NCI-H748 (cell line): Measurements from ENCODE around the gene CXorf49B.
"Not testable (repeated sequence)": the region's sequence is repeated elsewhere in the genome, so short reads cannot be mapped to it uniquely, and the experiment has no call there.

Experiments
- DNase-seq: peaks from one replicate; lab custom pipeline; 2025; ENCODE audit not compliant: unreplicated experiment; lab: John Stamatoyannopoulos, UW

Gene CXorf49B

GRCh38 chrX:71763049-71763448, at the start of gene CXorf49B:
Gene CXorf49B (plus strand): TSS chrX:71763349. CDS start chrX:71763424, 75 bp downstream.
- not testable (repeated sequence) for DNase-seq

GRCh38 chrX:71714064-71714463, 49.1 kb upstream of the CXorf49B start:
- DNase-seq: not testable (repeated sequence)

- not testable (repeated sequence) for DNase-seq
Observed at GRCh38 chrX:71715551-71715950, 47.6 kb upstream of the CXorf49B start.

GRCh38 chrX:71716323-71716722, 46.8 kb upstream of the CXorf49B start:
- DNase-seq: not testable (repeated sequence)

GRCh38 chrX:71718185-71718584, 45.0 kb upstream of the CXorf49B start, which contains the start of gene CXorf49:
Gene CXorf49 (minus strand): TSS chrX:71718285. CDS start chrX:71718151, 134 bp downstream.
- DNase-seq: not testable (repeated sequence)

- not testable (repeated sequence) for DNase-seq
Observed at GRCh38 chrX:71719195-71719594, 44.0 kb upstream of the CXorf49B start.

GRCh38 chrX:71720289-71720886, 42.8 kb upstream of the CXorf49B start:
- DNase-seq: not testable (repeated sequence)

- not testable (repeated sequence) for DNase-seq
Observed at GRCh38 chrX:71760688-71761281, 2.4 kb upstream of the CXorf49B start.

GRCh38 chrX:71764832-71765231, 1.7 kb downstream of the CXorf49B start:
- not testable (repeated sequence) for DNase-seq

GRCh38 chrX:71765613-71766012, 2.5 kb downstream of the CXorf49B start:
- not testable (repeated sequence) for DNase-seq

- not testable (repeated sequence) for DNase-seq
Observed at GRCh38 chrX:71767134-71767533, 4.0 kb downstream of the CXorf49B start.

GRCh38 chrX:71778322-71778721, 15.2 kb downstream of the CXorf49B start:
- DNase-seq: not testable (repeated sequence)

- DNase-seq: not testable (repeated sequence)
Observed at GRCh38 chrX:71782225-71782949, 19.2 kb downstream of the CXorf49B start.

GRCh38 chrX:71782950-71783299, 19.8 kb downstream of the CXorf49B start:
- DNase-seq: not testable (repeated sequence)

GRCh38 chrX:71783569-71784347, 20.6 kb downstream of the CXorf49B start:
- not testable (repeated sequence) for DNase-seq

GRCh38 chrX:71784348-71784983, 21.3 kb downstream of the CXorf49B start:
- not testable (repeated sequence) for DNase-seq

- DNase-seq: not testable (repeated sequence)
Observed at GRCh38 chrX:71806450-71806849, 43.3 kb downstream of the CXorf49B start.

- DNase-seq: no peak
Observed at GRCh38 chrX:71809886-71810285, 46.7 kb downstream of the CXorf49B start.

- DNase-seq: no peak
Observed at GRCh38 chrX:71814123-71814912, 51.2 kb downstream of the CXorf49B start.
